Glutamatergic neuron (in vitro differentiated cells): ENCODE measurements around the gene ADM. TPM values are rescaled to one million over a fixed set of nuclear protein-coding genes. Genes with fewer than 3 reads are reported as not detected.

Source experiments
- DNase-seq: peaks from one replicate; pipeline ENCODE4 v3.0.0; 2022
- H3K27ac Mint-ChIP-seq: one replicate; pipeline ENCODE4 v1.8.0; 2020; ENCODE audit warnings: mild to moderate bottlenecking, mixed read lengths, inconsistent platforms; ENCODE audit not compliant: unreplicated experiment
- H3K27me3 Mint-ChIP-seq: one replicate; pipeline ENCODE4 v1.8.0; 2020; ENCODE audit warnings: mild to moderate bottlenecking, moderate library complexity, mixed read lengths, inconsistent platforms; ENCODE audit not compliant: unreplicated experiment
- H3K36me3 Mint-ChIP-seq: one replicate; pipeline ENCODE4 v1.8.0; 2020; ENCODE audit warnings: mild to moderate bottlenecking, mixed read lengths, inconsistent platforms; ENCODE audit not compliant: unreplicated experiment
- H3K4me1 Mint-ChIP-seq: one replicate; pipeline ENCODE4 v1.8.0; 2020; ENCODE audit warnings: mild to moderate bottlenecking, low read depth, mixed read lengths, inconsistent platforms; ENCODE audit not compliant: unreplicated experiment
- H3K4me3 Mint-ChIP-seq: one replicate; pipeline ENCODE4 v1.8.0; 2020; ENCODE audit warnings: mild to moderate bottlenecking, mixed read lengths, inconsistent platforms; ENCODE audit not compliant: unreplicated experiment
- H3K9me3 Mint-ChIP-seq: one replicate; pipeline ENCODE4 v1.8.0; 2020; ENCODE audit warnings: mild to moderate bottlenecking, moderate library complexity, mixed read lengths, inconsistent platforms; ENCODE audit not compliant: unreplicated experiment
- total RNA-seq: library from RNA; stranded (reverse); fragmentation: NEBNext Ultra II Directional; extraction: Animal tissue kit (Norgen Biotek cat#: 25700); gene quantifications from one replicate; pipeline ENCODE4 v1.2.1, GENCODE V29; 2021; ENCODE audit not compliant: unreplicated experiment
- TF ChIP-seq, protein P1 (sequence below): fragments of 200-600 bp; sonication (generic); IDR thresholded peaks from one replicate; pipeline ENCODE4 v1.5.0; 2021; ENCODE audit not compliant: partially characterized antibody, unreplicated experiment

Gene ADM
- total RNA-seq, 1 donor from 2014 or later: 0.22 TPM

DNA sequence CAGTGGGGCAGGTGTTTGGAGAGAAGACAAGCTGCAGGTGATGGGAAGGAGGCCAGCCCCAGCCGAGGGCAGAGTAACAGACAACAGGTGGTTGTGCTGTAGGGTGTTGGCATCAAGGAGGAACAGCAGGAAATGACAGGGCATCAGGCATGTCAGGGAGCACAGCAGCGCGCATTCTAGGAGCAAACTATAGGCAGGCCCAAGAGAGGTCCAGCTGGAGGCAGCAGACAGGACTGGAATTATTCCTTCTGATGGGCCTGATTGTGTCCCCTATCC, 13.6 kb downstream of the ADM start:
- TF ChIP-seq, protein P1, sequence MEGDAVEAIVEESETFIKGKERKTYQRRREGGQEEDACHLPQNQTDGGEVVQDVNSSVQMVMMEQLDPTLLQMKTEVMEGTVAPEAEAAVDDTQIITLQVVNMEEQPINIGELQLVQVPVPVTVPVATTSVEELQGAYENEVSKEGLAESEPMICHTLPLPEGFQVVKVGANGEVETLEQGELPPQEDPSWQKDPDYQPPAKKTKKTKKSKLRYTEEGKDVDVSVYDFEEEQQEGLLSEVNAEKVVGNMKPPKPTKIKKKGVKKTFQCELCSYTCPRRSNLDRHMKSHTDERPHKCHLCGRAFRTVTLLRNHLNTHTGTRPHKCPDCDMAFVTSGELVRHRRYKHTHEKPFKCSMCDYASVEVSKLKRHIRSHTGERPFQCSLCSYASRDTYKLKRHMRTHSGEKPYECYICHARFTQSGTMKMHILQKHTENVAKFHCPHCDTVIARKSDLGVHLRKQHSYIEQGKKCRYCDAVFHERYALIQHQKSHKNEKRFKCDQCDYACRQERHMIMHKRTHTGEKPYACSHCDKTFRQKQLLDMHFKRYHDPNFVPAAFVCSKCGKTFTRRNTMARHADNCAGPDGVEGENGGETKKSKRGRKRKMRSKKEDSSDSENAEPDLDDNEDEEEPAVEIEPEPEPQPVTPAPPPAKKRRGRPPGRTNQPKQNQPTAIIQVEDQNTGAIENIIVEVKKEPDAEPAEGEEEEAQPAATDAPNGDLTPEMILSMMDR: no peak
- no peaks in the 10 kb centered on the region for H3K36me3 Mint-ChIP-seq
- peaks cover 2% of the 10 kb centered on the region for H3K4me1 Mint-ChIP-seq
- H3K27ac Mint-ChIP-seq: no peak overlapping the region
- DNase-seq: no peak
- H3K9me3 Mint-ChIP-seq: no peaks in the 10 kb centered on the region
- no peak overlapping the region for H3K4me3 Mint-ChIP-seq
- H3K27me3 Mint-ChIP-seq: no peaks in the 10 kb centered on the region

DNA sequence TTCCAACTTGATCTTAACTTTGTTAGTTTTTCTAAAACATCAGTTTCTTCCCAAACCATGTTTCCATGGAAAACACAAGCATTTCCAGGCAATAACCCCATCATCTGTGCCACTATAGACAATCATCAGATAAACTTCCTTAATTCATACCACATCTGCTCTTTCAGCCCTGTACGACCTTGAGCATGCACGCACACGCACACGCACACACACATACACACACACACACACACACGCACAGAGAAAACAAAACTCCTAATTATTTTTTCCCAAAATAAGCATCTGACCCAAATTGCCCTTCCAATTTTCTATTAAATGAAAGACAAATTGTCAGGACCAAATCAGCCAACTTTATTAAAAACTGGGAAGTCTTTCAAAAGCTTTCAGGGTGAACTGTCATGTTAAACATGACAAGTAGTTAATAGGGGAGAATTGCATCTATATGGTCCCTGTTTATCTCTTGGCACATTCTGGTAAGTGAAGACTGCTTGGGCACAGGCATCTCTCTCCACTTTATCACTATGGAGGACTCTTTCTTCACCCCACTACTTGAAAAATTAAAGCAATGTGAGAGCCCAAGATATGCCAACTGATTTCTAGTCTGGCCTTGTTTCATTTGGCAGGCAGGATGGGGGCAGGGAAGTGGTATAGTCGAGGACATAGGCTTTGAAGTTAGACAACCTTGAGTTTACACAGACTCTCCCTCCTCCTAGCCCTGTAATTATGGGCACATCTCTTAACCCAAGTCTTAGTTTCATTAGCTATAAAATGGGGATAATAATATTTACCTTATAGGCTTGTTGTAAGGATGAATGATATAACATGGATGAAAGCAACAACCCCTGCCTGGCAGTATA, 15.1 kb downstream of the ADM start:
- H3K4me1 Mint-ChIP-seq: peaks cover 2% of the 10 kb centered on the region

GRCh38 chr11:10320736-10321465, 16.0 kb downstream of the ADM start:
- H3K27me3 Mint-ChIP-seq: no peaks in the 10 kb centered on the region
- no peaks in the 10 kb centered on the region for H3K9me3 Mint-ChIP-seq
- H3K4me3 Mint-ChIP-seq: no peak overlapping the region
- H3K27ac Mint-ChIP-seq: no peak overlapping the region
- no peaks in the 10 kb centered on the region for H3K36me3 Mint-ChIP-seq
- DNase-seq: no peak
- TF ChIP-seq, protein P1: no peak
- H3K4me1 Mint-ChIP-seq: peaks cover 2% of the 10 kb centered on the region

More for the DNA sequence above, 15.1 kb downstream of the ADM start:
- H3K36me3 Mint-ChIP-seq: no peaks in the 10 kb centered on the region
- no peak for DNase-seq
- H3K27me3 Mint-ChIP-seq: no peaks in the 10 kb centered on the region
- TF ChIP-seq, protein P1: no peak
- no peaks in the 10 kb centered on the region for H3K9me3 Mint-ChIP-seq
- H3K27ac Mint-ChIP-seq: no peak overlapping the region
- H3K4me3 Mint-ChIP-seq: no peak overlapping the region

DNA sequence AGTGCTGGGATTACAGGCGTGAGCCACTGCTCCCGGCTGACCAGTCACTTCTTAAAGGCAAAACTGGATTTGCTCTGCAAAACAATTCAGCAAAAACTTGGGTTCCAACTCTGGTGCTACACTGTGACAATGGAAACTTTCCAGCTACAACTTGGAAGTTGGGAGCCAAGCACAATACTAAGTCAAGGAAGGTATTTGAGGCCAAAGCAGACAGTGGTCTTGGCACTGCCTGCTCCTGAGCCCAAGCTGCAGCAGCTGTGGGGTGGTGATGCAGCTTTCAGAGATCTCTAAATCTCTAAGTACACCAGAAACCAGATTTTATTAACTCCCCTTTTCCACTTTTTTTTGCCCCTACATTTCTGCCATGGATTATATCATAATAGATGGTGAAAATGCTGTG, 17.5 kb downstream of the ADM start:
- no peak for DNase-seq
- no peak overlapping the region for H3K4me3 Mint-ChIP-seq
- TF ChIP-seq, protein P1: no peak
- peaks cover 2% of the 10 kb centered on the region for H3K4me1 Mint-ChIP-seq
- no peaks in the 10 kb centered on the region for H3K27me3 Mint-ChIP-seq
- no peak overlapping the region for H3K27ac Mint-ChIP-seq
- no peaks in the 10 kb centered on the region for H3K9me3 Mint-ChIP-seq
- no peaks in the 10 kb centered on the region for H3K36me3 Mint-ChIP-seq
